GM12878 (cell line): Measurements from ENCODE around the gene SENP5. TPM values are rescaled to one million over a fixed set of nuclear protein-coding genes. Genes with fewer than 3 reads are reported as not detected.

Experiments
- ATAC-seq: fragments of 200-7000 bp; cut with Tn5 transposase; 3 replicates; pipeline ENCODE4 v1.9.1; 2020; ENCODE audit warnings: mild to moderate bottlenecking, moderate library complexity
- BruUV-seq: library from RNA; stranded (reverse); fragments of 400-500 nt; replicated peaks from 2 replicates; lab custom pipeline; 2021; lab: Mats Ljungman, UMichigan
- CTCF ChIA-PET: fragments of 300-600 bp; sonication (Branson Sonifier 250); formaldehyde crosslinking; extraction: SDS; loops from one replicate; lab custom pipeline; 2021; ENCODE audit warnings: inconsistent platforms; lab: Yijun Ruan, JAX
- POLR2A ChIA-PET: fragments of 350-600 bp; formaldehyde crosslinking; extraction: SDS; loops from one replicate; lab custom pipeline; 2021; ENCODE audit warnings: inconsistent platforms; lab: Charles Lee
- RAD21 ChIA-PET: fragments of 300-600 bp; sonication (Branson Sonifier 250); formaldehyde crosslinking; loops from one replicate; lab custom pipeline; 2023; ENCODE audit warnings: antibody characterized with exemption; ENCODE audit not compliant: unreplicated experiment; lab: Charles Lee
- SMC1A ChIA-PET: fragments of 300-600 bp; sonication (Branson Sonifier 250); formaldehyde crosslinking; loops from one replicate; lab custom pipeline; 2023; ENCODE audit not compliant: unreplicated experiment, uncharacterized antibody; lab: Charles Lee
- DNase-seq: peaks from one replicate; pipeline ENCODE4 v3.0.0-alpha.2; 2011; ENCODE audit warnings: low read depth, low spot score
- FAIRE-seq: peaks from 3 replicates; lab custom pipeline; 2011; peaks lifted over from hg19 to GRCh38; lab: Jason Lieb, UNC
- H2AFZ ChIP-seq: 2 replicates; pipeline ENCODE4 v1.6.0; 2011; ENCODE audit warnings: low read depth, low read length, control low read depth; ENCODE audit not compliant: control insufficient read depth
- H3K27ac ChIP-seq: 2 replicates; pipeline ENCODE4 v1.5.1; 2011; ENCODE audit warnings: control low read depth; ENCODE audit not compliant: control insufficient read depth, insufficient read depth
- H3K27me3 ChIP-seq, 2 experiments: replicated peaks in 1 of 2; 2 replicates each; pipeline versions ENCODE4 v1.6.0 to v1.6.1; 2011; ENCODE audit warnings: low read length in 1 of 2; ENCODE audit not compliant: control insufficient read depth in 2 of 2, insufficient read depth in 2 of 2
- H3K36me3 ChIP-seq, 2 experiments: 2 replicates each; pipeline ENCODE4 v1.5.1; 2011; ENCODE audit warnings: low read length in 1 of 2; ENCODE audit not compliant: control insufficient read depth in 2 of 2, insufficient read depth in 2 of 2
- H3K4me1 ChIP-seq: 2 replicates; pipeline ENCODE4 v1.6.1; 2011; ENCODE audit warnings: mild to moderate bottlenecking, low read length, moderate library complexity, mixed read lengths; ENCODE audit not compliant: control insufficient read depth, insufficient read depth
- H3K4me2 ChIP-seq: 2 replicates; pipeline ENCODE4 v1.6.0; 2011; ENCODE audit warnings: control low read depth; ENCODE audit not compliant: control insufficient read depth, insufficient read depth
- H3K4me3 ChIP-seq: fragments of 200-600 bp; sonication (generic); 2 replicates; pipeline ENCODE4 v1.5.1; 2016
- H3K79me2 ChIP-seq: 2 replicates; pipeline ENCODE4 v1.6.0; 2011; ENCODE audit warnings: low read length; ENCODE audit not compliant: control insufficient read depth, insufficient read depth
- H3K9ac ChIP-seq: 2 replicates; pipeline ENCODE4 v1.8.0; 2011; ENCODE audit warnings: low read length, control low read depth, mixed read lengths; ENCODE audit not compliant: control insufficient read depth, insufficient read depth
- H3K9me3 ChIP-seq: replicated peaks from 3 replicates; pipeline ENCODE4 v1.5.1; 2011; ENCODE audit warnings: mild to moderate bottlenecking, low read length; ENCODE audit not compliant: control insufficient read depth, insufficient read depth
- H4K20me1 ChIP-seq: 2 replicates; pipeline ENCODE4 v1.6.0; 2011; ENCODE audit not compliant: control insufficient read depth, insufficient read depth
- ATF7 ChIP-seq: fragments of 450-650 bp; IDR thresholded peaks from 2 replicates; pipeline ENCODE4 v1.6.1; 2016; ENCODE audit warnings: low read depth, mild to moderate bottlenecking
- NBN ChIP-seq: fragments of 450-650 bp; IDR thresholded peaks from 2 replicates; pipeline ENCODE4 v1.6.1; 2016
- NFIC ChIP-seq: IDR thresholded peaks from 2 replicates; pipeline ENCODE4 v1.6.1; 2012; ENCODE audit warnings: low read depth, mild to moderate bottlenecking, inconsistent platforms, low read length, moderate library complexity
- NFXL1 ChIP-seq: fragments of 450-650 bp; IDR thresholded peaks from 2 replicates; pipeline ENCODE4 v1.6.1; 2017; ENCODE audit warnings: antibody characterized with exemption, mild to moderate bottlenecking, borderline replicate concordance
- POU2F2 ChIP-seq: IDR thresholded peaks from 3 replicates; pipeline ENCODE4 v1.6.1; 2011; ENCODE audit warnings: low read depth, mild to moderate bottlenecking, low read length, borderline replicate concordance
- RB1 ChIP-seq: fragments of 450-650 bp; formaldehyde crosslinking; IDR thresholded peaks from 2 replicates; pipeline ENCODE4 v1.6.1; 2017; ENCODE audit warnings: mild to moderate bottlenecking, borderline replicate concordance
- RCOR1 ChIP-seq: conservative IDR thresholded peaks from 2 replicates; pipeline ENCODE4 v1.6.1; 2012; ENCODE audit warnings: low read depth, low read length, improper control_type of control experiment
- TCF7 ChIP-seq: IDR thresholded peaks from 2 replicates; pipeline ENCODE4 v1.6.1; 2014; ENCODE audit warnings: antibody characterized with exemption, borderline replicate concordance
- USF1 ChIP-seq: IDR thresholded peaks from 2 replicates; pipeline ENCODE4 v1.6.1; 2011; ENCODE audit warnings: borderline replicate concordance, low read depth, mild to moderate bottlenecking, moderate library complexity, mixed read lengths, low read length; ENCODE audit not compliant: insufficient read depth; ENCODE audit errors: extremely low read length
- WRNIP1 ChIP-seq: IDR thresholded peaks from 2 replicates; pipeline ENCODE4 v1.6.1; 2011; ENCODE audit warnings: low read depth, low read length, improper control_type of control experiment, borderline replicate concordance
- WGBS: methylation state at CpG from one replicate; pipeline ENCODE4 v1.1.6; 2016; ENCODE audit warnings: low lambda C conversion rate; ENCODE audit not compliant: insufficient replicate concordance, insufficient coverage; ENCODE audit errors: missing lambda C conversion rate; 5-methylcytosine and 5-hydroxymethylcytosine counted together
- in situ Hi-C: fragments of 300-500 bp; cut with MboI; formaldehyde crosslinking; loops from 9 replicates; pipeline ENCODE4 v1.14.3; 2018; ENCODE audit warnings: mixed read lengths
- intact Hi-C: fragments of 100-400 bp; cut with micrococcal nuclease; formaldehyde crosslinking; loops from one replicate; pipeline ENCODE4 v1.14.2; 2022; ENCODE audit not compliant: unreplicated experiment
- polyA plus RNA-seq, 11 experiments: library from polyadenylated mRNA; depleted of rRNA in 4 of 11; unstranded in 6 of 11; stranded (reverse) in 5 of 11; fragments of >200 nt; fragmentation: Nextera tagmentation in 4 of 11; fragmentation: Illumina TruSeq in 1 of 11; extraction: Ambion mirVana in 4 of 11; extraction: Trizol in 1 of 11; gene quantifications; 1 replicate in 1 of 11; 2 replicates in 10 of 11; pipeline versions ENCODE4 v1.2.1 to v1.2.3, GENCODE V29; 2011 to 2016; ENCODE audit warnings: inconsistent platforms in 2 of 11, missing spikeins in 2 of 11, low read depth in 1 of 11
- total RNA-seq, 4 experiments: library from RNA; depleted of rRNA in 3 of 4; stranded (reverse); fragments of >200 nt in 3 of 4; fragmentation: Illumina TruSeq in 1 of 4; extraction: Trizol in 1 of 4; gene quantifications; 2 replicates each; pipeline versions ENCODE4 v1.2.1 to v1.2.3, GENCODE V29; 2013 to 2021
- TF ChIP-seq, protein P1 (sequence below): fragments of 450-650 bp; IDR thresholded peaks from 2 replicates; pipeline ENCODE4 v1.6.1; 2017; ENCODE audit warnings: low read depth, mild to moderate bottlenecking, moderate library complexity

The SENP5 gene
- total and polyA plus RNA-seq, 10 of the 15 experiments (the other 5 are each of a cell fraction or from before 2014, with no cell fraction given) = 6.4 to 28.4 (median 15.6) TPM

- H3K4me1 ChIP-seq = no peaks in the 10 kb centered on the region
- no peak overlapping the region for H3K4me3 ChIP-seq
- H4K20me1 ChIP-seq = no peaks in the 10 kb centered on the region
- POLR2A ChIA-PET = no interaction called here
- H3K9me3 ChIP-seq = no peaks in the 10 kb centered on the region
- in situ Hi-C loops = no loop called here
- H3K9ac ChIP-seq = no peak overlapping the region
- no peak for ATAC-seq
- no peak overlapping the region for H3K27ac ChIP-seq
- WGBS = 100% methylated on average over 2 of the region's 2 CpGs
- FAIRE-seq = no peak
- TF ChIP-seq RB1 (no peak), POU2F2 (no peak), ATF7 (no peak), NFIC (no peak), TCF7 (no peak), NBN (no peak), WRNIP1 (no peak), USF1 (no peak), RCOR1 (no peak), NFXL1 (no peak)
- TF ChIP-seq, protein P1, sequence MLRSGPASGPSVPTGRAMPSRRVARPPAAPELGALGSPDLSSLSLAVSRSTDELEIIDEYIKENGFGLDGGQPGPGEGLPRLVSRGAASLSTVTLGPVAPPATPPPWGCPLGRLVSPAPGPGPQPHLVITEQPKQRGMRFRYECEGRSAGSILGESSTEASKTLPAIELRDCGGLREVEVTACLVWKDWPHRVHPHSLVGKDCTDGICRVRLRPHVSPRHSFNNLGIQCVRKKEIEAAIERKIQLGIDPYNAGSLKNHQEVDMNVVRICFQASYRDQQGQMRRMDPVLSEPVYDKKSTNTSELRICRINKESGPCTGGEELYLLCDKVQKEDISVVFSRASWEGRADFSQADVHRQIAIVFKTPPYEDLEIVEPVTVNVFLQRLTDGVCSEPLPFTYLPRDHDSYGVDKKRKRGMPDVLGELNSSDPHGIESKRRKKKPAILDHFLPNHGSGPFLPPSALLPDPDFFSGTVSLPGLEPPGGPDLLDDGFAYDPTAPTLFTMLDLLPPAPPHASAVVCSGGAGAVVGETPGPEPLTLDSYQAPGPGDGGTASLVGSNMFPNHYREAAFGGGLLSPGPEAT = no peak
- TF ChIP-seq, all 136 proteins: peak for 0
- ChIA-PET SMC1A (interaction anchor here (1.0 kb wide), 1 partner anchor 247 kb away, joined by 4 read pairs; no protein-coding TSS in a partner anchor), CTCF (interaction anchor here (1.0 kb wide), 1 partner anchor 294 kb away, joined by 3 read pairs; no protein-coding TSS in a partner anchor), RAD21 (no interaction called here)
- Histone ChIP-seq H3K27me3 (no peaks in the 10 kb centered on the region), H3K79me2 (no peaks in the 10 kb centered on the region), H3K36me3 (peaks cover 6 to 18% of the 10 kb centered on the region in 2 experiments; a peak in 3 of 4 replicates), H3K4me2 (no peak overlapping the region), H2AFZ (no peak overlapping the region)
- intact Hi-C loops = no loop called here
- DNase-seq = no peak
- BruUV-seq = TSS peak; percentile 15
Observed at GRCh38 chr3:196903740-196904139, 36.0 kb downstream of the SENP5 start.
